Endothelial cell (in vitro differentiated cells): ENCODE results near the gene OR1C1. TPM values are rescaled to one million over a fixed set of nuclear protein-coding genes. Genes with fewer than 3 reads are reported as not detected.
"Not testable (repeated sequence)": the region's sequence is repeated elsewhere in the genome, so short reads cannot be mapped to it uniquely, and the experiment has no call there.

ENCODE experiments used
- DNase-seq: peaks from one replicate; pipeline ENCODE4 v3.0.0; 2021; ENCODE audit warnings: low spot score
- H3K27ac Mint-ChIP-seq: one replicate; pipeline ENCODE4 v1.8.0; 2021; ENCODE audit warnings: mixed read lengths, inconsistent platforms; ENCODE audit not compliant: unreplicated experiment
- H3K27me3 Mint-ChIP-seq: one replicate; pipeline ENCODE4 v1.8.0; 2021; ENCODE audit warnings: mild to moderate bottlenecking, moderate library complexity, mixed read lengths, inconsistent platforms; ENCODE audit not compliant: unreplicated experiment
- H3K36me3 Mint-ChIP-seq: one replicate; pipeline ENCODE4 v1.8.0; 2021; ENCODE audit warnings: mild to moderate bottlenecking, low read depth, mixed read lengths, inconsistent platforms; ENCODE audit not compliant: unreplicated experiment
- H3K4me1 Mint-ChIP-seq: one replicate; pipeline ENCODE4 v1.8.0; 2021; ENCODE audit warnings: mild to moderate bottlenecking, mixed read lengths, inconsistent platforms; ENCODE audit not compliant: unreplicated experiment
- H3K4me3 Mint-ChIP-seq: one replicate; pipeline ENCODE4 v1.8.0; 2021; ENCODE audit warnings: mild to moderate bottlenecking, mixed read lengths, inconsistent platforms; ENCODE audit not compliant: unreplicated experiment
- H3K9me3 Mint-ChIP-seq: one replicate; pipeline ENCODE4 v1.8.0; 2021; ENCODE audit warnings: mixed read lengths, inconsistent platforms; ENCODE audit not compliant: unreplicated experiment
- CTCF ChIP-seq: fragments of 200-600 bp; sonication (generic); IDR thresholded peaks from one replicate; pipeline ENCODE4 v1.5.0; 2021; ENCODE audit warnings: antibody characterized with exemption; ENCODE audit not compliant: unreplicated experiment
- total RNA-seq: library from RNA; stranded (reverse); fragmentation: NEBNext Ultra II Directional; extraction: Animal tissue kit (Norgen Biotek cat#: 25700); gene quantifications from one replicate; pipeline ENCODE4 v1.2.1, GENCODE V29; 2021; ENCODE audit not compliant: unreplicated experiment

OR1C1 gene
- total RNA-seq, 1 donor from 2014 or later = not detected

- DNase-seq = no peak
- Mint-ChIP-seq H3K36me3 (no peaks in the 10 kb centered on the region), H3K4me1 (no peaks in the 10 kb centered on the region), H3K27me3 (no peaks in the 10 kb centered on the region), H3K4me3 (no peak overlapping the region), H3K27ac (no peak overlapping the region), H3K9me3 (no peaks in the 10 kb centered on the region)
- TF ChIP-seq CTCF = no peak
These were observed 19.6 kb downstream of the OR1C1 start for GRCh38 chr1:247740721-247741120.

GRCh38 chr1:247738315-247738714 is 22.0 kb downstream of the OR1C1 start, which contains the start of gene OR14K1:
Gene OR14K1, plus strand, starts transcription at chr1:247738615. Its CDS starts 0 bp downstream, at chr1:247738615.
- H3K4me1 Mint-ChIP-seq = no peaks in the 10 kb centered on the region
- H3K9me3 Mint-ChIP-seq = no peaks in the 10 kb centered on the region
- DNase-seq = no peak
- H3K4me3 Mint-ChIP-seq = no peak within 1 kb of the TSS
- no peak within 1 kb of the TSS for H3K27ac Mint-ChIP-seq
- H3K27me3 Mint-ChIP-seq = no peaks in the 10 kb centered on the region
- TF ChIP-seq CTCF = no peak
- H3K36me3 Mint-ChIP-seq = no peaks in the 10 kb centered on the region

GRCh38 chr1:247721222-247721621 is 39.1 kb downstream of the OR1C1 start:
- Mint-ChIP-seq H3K36me3 (no peaks in the 10 kb centered on the region), H3K4me3 (no peak overlapping the region), H3K27ac (no peak overlapping the region), H3K27me3 (no peaks in the 10 kb centered on the region), H3K4me1 (no peaks in the 10 kb centered on the region), H3K9me3 (no peaks in the 10 kb centered on the region)
- no peak for TF ChIP-seq CTCF
- no peak for DNase-seq

GRCh38 chr1:247716546-247716945 is 43.8 kb downstream of the OR1C1 start, which contains the start of gene OR6F1:
Gene OR6F1, minus strand, starts transcription at chr1:247716646. Its CDS starts 3,891 bp downstream, at chr1:247712755.
- TF ChIP-seq CTCF = no peak
- no peaks in the 10 kb centered on the region for H3K9me3 Mint-ChIP-seq
- H3K4me1 Mint-ChIP-seq = no peaks in the 10 kb centered on the region
- no peak within 1 kb of the TSS for H3K4me3 Mint-ChIP-seq
- no peak within 1 kb of the TSS for H3K27ac Mint-ChIP-seq
- DNase-seq = no peak
- no peaks in the 10 kb centered on the region for H3K27me3 Mint-ChIP-seq
- no peaks in the 10 kb centered on the region for H3K36me3 Mint-ChIP-seq

GRCh38 chr1:247713753-247714152 is 46.6 kb downstream of the OR1C1 start:
- Mint-ChIP-seq H3K4me3 (no peak overlapping the region), H3K27me3 (peaks cover 1% of the 10 kb centered on the region), H3K36me3 (no peaks in the 10 kb centered on the region), H3K9me3 (no peaks in the 10 kb centered on the region), H3K27ac (no peak overlapping the region), H3K4me1 (no peaks in the 10 kb centered on the region)
- no peak for DNase-seq
- no peak for TF ChIP-seq CTCF

- not testable (repeated sequence) for DNase-seq, H3K36me3 Mint-ChIP-seq, H3K4me1 Mint-ChIP-seq, H3K9me3 Mint-ChIP-seq, H3K27ac Mint-ChIP-seq, H3K27me3 Mint-ChIP-seq, H3K4me3 Mint-ChIP-seq
These were observed 49.7 kb downstream of the OR1C1 start for GRCh38 chr1:247710681-247711080.
